ENCODE data around the gene PGLYRP2.

PGLYRP2 gene

DNA sequence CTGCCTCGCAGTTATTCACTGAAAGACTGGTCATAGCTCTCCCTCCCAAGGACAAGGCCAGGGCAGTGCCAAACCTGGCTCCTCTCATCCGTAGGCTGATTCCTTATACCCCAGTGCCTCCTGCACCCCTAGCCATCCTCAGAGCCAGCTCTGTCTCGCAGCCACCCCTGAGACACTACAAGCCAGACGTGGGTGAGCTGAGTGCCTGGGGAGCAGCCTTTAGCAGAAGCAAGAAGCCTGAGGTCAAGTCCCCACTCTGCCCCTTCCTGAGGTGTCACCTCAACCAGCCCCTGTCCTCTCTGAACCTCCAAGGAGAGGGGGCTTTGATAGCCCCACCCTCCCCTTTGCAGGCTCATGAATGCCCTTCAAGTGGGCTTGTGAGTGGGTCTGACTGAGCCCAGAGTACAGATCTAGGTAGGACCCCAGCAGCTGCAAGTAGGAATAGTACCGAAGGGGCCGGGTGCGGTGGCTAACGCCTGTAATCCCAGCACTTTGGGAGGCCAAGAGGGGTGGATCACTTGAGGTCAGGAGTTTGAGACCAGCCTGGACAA, 45.7 kb downstream of the PGLYRP2 start:
- TF ChIP-seq, protein P1, sequence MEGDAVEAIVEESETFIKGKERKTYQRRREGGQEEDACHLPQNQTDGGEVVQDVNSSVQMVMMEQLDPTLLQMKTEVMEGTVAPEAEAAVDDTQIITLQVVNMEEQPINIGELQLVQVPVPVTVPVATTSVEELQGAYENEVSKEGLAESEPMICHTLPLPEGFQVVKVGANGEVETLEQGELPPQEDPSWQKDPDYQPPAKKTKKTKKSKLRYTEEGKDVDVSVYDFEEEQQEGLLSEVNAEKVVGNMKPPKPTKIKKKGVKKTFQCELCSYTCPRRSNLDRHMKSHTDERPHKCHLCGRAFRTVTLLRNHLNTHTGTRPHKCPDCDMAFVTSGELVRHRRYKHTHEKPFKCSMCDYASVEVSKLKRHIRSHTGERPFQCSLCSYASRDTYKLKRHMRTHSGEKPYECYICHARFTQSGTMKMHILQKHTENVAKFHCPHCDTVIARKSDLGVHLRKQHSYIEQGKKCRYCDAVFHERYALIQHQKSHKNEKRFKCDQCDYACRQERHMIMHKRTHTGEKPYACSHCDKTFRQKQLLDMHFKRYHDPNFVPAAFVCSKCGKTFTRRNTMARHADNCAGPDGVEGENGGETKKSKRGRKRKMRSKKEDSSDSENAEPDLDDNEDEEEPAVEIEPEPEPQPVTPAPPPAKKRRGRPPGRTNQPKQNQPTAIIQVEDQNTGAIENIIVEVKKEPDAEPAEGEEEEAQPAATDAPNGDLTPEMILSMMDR (IDR thresholded peaks at IDR 0.05; ENCODE audit: extremely low read depth, insufficient read depth, missing control alignments), result no peak
- in situ Hi-C loops (cut with MboI; ENCODE audit: low pct_unique_long_range_greater_than_20kb, low sequenced_read_pairs, unreplicated experiment), result no loop called here
- DNase-seq (ENCODE audit: low spot score), result no peak

DNA sequence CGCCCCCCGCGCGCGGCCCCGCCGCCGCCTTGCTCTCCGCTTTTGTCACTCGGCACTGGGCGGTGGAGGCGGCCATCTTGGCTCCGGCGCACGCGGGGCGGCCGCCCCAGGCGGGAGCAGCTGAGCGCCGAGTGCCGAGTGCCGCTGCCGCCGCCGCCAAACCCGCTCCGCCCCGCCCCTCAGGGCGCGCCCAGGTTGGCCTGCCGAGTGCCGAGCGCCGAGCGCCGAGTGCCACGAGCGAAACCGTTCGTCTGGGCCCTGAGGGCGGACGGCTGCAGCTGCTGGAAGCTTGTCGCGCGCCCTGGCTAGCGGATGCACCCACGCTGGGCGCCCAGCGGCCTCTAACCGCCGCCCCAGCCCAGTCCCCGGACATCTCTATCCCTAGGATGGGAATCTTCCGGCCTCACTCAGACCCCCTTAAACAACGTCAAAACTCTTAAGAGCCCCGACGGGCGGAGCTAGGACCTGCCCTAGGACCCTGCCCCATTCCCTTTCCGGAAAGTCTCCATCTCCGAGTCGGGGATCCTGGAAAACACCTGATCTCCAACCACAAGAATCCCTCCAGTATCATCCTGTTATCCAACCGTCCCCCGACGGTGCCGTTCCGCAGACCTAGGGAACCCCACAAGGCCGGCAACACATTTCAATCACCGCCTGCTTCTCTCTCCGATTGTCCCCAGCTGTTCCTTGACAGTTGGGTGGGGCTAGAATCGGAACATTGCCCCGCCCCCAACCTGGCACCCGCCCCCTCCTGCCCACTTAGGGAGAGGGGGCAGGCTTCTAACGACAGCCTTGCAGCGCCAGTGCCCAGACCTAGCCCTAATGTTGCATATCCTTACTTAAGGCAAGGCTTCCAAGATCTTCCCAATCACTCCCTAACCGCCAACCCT, 46.4 kb downstream of the PGLYRP2 start:
- TF ChIP-seq, protein P1 (IDR thresholded peaks at IDR 0.05; ENCODE audit: extremely low read depth, insufficient read depth, missing control alignments), result no peak
- in situ Hi-C loops (cut with MboI; ENCODE audit: low pct_unique_long_range_greater_than_20kb, low sequenced_read_pairs, unreplicated experiment), result no loop called here
- DNase-seq (ENCODE audit: low spot score), result peak; percentile 100

DNA sequence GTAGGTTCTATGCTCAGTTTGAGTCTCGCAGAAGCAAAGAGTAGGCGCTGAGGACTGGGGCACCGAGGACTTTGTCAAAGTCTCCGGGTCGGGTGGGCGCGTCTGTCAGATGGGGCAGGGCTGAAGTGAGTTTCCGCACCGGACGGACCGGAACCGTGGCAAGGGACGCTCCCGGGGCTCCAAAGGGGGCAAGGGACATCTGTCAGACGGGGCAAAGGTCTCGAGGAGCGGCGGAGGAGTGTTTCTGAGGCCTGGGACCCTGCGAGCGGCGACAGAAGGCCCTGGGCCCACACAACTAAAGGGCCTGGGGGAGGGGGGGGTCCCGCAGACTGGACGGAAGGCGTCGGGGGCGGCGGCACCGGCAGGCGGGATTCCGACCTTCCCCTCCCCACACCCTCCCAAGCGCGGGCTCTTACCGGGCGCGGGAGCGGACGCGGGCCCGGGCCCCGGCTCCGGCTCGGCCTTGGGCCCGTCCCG, 47.2 kb downstream of the PGLYRP2 start:
- in situ Hi-C loops (cut with MboI; ENCODE audit: low pct_unique_long_range_greater_than_20kb, low sequenced_read_pairs, unreplicated experiment), result no loop called here
- TF ChIP-seq, protein P1 (IDR thresholded peaks at IDR 0.05; ENCODE audit: extremely low read depth, insufficient read depth, missing control alignments), result no peak
- DNase-seq (ENCODE audit: low spot score), result peak; percentile 73

DNA sequence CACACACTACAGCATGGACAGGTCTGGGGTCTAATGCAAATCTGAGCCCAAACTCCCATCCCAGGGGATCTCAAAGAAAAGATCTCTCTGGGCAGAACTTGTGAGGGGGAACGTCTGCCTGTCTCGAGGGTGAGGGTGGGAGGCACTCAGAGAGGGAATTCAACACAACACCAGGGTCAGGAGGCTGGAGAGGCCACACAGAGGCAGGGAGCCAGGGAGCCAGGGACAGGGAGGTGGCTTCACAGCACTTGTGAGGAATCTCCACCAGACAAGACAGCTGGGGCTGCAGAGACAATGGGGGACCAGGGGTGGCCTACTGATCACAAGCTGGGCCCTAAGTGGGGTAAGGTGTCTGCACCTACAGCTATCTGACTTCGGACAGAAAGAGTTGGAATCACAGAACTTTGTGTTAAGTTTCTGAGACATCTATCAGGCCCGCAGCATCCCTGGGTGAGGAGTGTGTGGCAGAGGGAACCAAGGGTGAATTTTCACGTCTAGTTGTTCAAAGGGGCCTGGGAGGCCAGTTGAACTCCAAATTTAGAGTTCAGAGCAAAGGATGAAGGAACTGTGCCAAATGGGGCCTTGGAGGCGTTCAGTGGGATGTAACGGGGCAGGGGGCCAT, 47.8 kb downstream of the PGLYRP2 start:
- TF ChIP-seq, protein P1 (IDR thresholded peaks at IDR 0.05; ENCODE audit: extremely low read depth, insufficient read depth, missing control alignments), result no peak
- in situ Hi-C loops (cut with MboI; ENCODE audit: low pct_unique_long_range_greater_than_20kb, low sequenced_read_pairs, unreplicated experiment), result no loop called here
- no peak for DNase-seq (ENCODE audit: low spot score)

DNA sequence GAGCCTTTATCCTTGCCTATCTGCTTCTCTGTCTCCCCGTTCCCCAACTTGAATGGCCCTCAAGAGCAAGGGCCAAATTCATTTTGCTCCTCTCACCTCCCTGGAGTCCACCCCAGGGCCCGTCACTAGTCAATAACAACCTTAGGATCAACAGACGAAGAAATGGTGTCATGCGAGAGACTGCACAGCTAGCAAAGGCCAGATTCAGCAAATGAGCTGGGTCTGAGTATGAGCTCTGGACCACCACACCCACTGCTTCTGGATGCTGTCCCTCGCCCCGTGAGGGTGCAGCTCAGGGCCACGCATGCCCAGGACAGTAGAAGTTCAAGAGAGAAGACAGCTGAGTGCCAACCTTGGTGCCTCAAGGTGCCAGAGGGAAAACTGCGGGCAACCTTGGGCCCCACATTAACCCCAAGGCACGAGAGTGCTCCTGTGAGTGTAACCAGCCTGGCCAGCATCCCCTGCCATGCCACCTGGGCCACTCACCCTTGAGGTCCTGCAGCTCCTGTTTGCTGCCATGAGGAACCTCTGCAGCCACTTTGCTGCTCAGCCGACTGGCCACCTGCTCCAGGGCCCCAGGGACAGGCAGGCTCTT, 48.7 kb downstream of the PGLYRP2 start:
- TF ChIP-seq, protein P1 (IDR thresholded peaks at IDR 0.05; ENCODE audit: extremely low read depth, insufficient read depth, missing control alignments), result no peak
- in situ Hi-C loops (cut with MboI; ENCODE audit: low pct_unique_long_range_greater_than_20kb, low sequenced_read_pairs, unreplicated experiment), result no loop called here
- DNase-seq (ENCODE audit: low spot score), result no peak

DNA sequence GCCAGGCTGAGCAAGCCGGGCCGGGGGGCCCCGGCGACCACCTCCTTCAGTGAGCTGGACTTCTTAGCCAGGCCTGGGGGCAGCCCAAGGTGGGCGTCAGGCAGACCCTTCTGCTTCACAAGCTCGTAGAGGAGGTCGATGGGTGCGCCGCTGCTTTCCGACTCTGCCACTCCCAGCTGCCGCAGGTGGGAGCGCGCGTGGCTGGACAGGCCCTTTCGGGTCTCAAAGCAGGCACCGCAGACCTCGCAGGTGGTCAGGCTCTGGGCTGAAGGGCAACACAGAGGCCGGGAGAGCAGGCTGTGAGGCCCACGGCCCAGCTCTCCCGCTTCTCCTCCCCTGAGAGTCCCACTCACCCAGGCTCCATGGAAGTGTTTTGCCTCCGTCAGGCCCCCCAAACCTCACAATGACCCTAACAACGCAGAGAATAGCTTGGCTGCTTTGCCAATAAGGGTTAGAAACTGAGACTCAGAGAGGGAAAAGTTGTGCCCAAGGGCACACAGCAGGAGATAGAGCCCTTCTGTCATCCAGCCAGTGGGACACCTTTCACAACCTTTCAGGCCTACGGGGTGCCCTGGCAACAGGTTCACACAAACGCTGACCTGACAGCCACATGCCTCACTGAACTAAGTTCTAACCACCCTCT, 49.4 kb downstream of the PGLYRP2 start:
- TF ChIP-seq, protein P1 (IDR thresholded peaks at IDR 0.05; ENCODE audit: extremely low read depth, insufficient read depth, missing control alignments), result no peak
- no peak for DNase-seq (ENCODE audit: low spot score)

More for the DNA sequence above, 49.4 kb downstream of the PGLYRP2 start:
- in situ Hi-C loops (cut with MboI; ENCODE audit: low pct_unique_long_range_greater_than_20kb, low sequenced_read_pairs, unreplicated experiment), result loop anchor here (10.0 kb wide), 1 partner anchor 125 kb away; no protein-coding TSS in a partner anchor
